Jurkat, Clone E6-1 (cell line): ENCODE measurements around the gene OR7G3. TPM values are rescaled to one million over a fixed set of nuclear protein-coding genes. Genes with fewer than 3 reads are reported as not detected.

Experiments used
- DNase-seq: peaks from one replicate; pipeline ENCODE4 v3.0.0-alpha.2; 2011; ENCODE audit warnings: low read depth, low spot score
- H3K4me3 ChIP-seq: 2 replicates; pipeline ENCODE4 v1.5.1; 2011; ENCODE audit warnings: mild to moderate bottlenecking, low read length, control low read depth, moderate library complexity
- polyA plus RNA-seq: library from polyadenylated mRNA; unstranded; fragments of >200 nt; gene quantifications from one replicate; pipeline ENCODE4 v1.2.1, GENCODE V29; 2012; ENCODE audit warnings: missing spikeins; ENCODE audit not compliant: insufficient read length, insufficient read depth

Gene OR7G3
- not detected for polyA plus RNA-seq

DNA sequence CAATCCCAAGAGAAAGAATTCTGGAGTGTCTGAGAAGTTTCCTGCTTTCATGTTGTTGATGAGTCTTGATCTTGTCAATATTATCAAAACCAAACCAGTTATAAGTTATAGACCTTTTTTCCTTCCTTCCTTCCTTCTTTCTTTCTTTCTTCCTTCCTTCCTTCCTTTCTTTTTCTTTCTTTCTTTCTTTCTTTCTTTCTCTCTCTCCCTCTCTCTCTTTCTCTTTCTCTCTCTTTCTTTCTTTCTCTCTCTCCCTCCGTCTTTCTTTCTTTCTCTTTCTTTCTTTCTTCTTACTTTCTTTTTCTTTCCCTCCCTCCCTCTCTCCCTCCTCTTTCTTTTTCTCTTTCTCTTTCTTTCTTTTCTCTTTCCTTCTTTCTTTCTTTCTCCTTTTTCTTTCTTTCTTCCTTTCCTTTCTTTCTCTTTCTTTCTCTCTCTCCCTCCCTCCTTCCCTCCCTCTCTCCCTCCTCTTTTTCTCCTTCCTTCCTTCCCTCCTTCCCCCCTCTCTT, at the start of gene OR7G3:
OR7G3 (minus strand) TSS at position 51 of the 506 bp plus-strand sequence; CDS start at position 51, 0 bp downstream.
- no peak for DNase-seq
- H3K4me3 ChIP-seq = no peak within 1 kb of the TSS

- H3K4me3 ChIP-seq = no peak overlapping the region
- no peak for DNase-seq
Observed at GRCh38 chr19:9175326-9175725, 48.6 kb upstream of the OR7G3 start.

DNA sequence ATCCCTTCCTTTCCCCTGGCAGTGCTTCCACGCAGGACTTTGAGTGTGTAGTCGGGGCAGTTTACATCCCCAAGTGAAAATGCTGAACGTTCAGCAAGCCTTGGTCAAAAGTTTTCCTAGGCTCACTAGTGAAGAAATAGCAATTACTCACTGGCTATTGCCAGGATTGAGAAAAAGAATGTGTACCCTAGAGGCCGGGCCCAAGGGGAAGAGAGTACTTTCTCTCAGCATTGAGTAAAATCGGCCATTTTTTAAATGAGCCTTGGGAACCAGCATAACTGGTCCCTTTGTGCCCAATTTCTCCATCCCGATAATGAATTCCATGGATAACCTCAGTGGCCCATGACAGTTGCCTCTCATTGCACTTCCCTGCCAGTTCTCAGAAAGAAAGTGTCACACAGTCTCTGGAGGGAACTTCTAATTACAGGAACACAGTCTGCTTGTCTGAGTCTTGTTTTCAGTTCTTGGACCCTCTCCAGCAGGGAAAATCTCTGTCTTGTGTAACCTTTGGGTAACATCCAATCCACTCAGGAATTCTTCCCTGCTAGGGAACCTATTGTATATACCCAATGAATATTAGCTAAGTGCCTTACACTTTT, 44.7 kb upstream of the OR7G3 start:
- H3K4me3 ChIP-seq = no peak overlapping the region
- DNase-seq = no peak

DNA sequence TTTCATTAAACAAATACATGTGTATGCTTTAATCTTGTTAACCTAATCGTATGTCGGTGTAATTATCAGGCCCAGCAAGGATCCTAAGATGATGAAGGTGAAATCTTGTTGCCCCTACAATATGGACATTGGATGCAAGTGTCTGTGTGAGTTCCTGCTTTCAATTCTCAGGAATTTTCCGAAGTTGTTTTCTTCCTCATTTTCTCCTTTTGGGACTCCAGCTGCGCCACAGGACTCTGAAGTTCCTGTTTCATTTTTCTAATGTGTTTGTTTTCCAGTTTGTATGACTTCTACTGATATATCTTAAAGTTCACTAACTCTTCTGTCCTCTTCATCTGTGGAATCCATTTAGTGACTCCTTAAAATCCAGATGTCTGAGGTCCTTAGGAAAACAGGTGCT, 40.1 kb upstream of the OR7G3 start:
- no peak overlapping the region for H3K4me3 ChIP-seq
- DNase-seq = no peak

DNA sequence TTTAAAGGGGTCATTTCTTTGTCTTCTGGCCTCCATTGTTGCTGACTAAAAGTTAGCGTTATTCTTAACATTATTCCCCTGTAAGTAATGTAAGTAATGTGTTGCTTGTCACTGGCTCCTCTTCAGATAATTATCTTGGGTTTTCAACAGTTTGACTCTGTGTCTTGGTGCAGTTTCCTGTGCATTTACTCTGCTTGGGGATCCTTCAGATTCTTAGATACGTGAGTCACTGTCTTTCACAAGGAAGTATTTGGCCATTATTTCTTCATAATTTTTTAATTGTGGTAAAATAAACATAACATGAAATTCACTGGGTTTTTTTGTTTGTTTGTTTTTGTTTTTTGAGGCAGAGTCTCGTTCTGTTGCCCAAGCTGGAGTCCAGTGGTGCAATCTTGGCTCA, 38.5 kb upstream of the OR7G3 start:
- H3K4me3 ChIP-seq = no peak overlapping the region
- no peak for DNase-seq

DNA sequence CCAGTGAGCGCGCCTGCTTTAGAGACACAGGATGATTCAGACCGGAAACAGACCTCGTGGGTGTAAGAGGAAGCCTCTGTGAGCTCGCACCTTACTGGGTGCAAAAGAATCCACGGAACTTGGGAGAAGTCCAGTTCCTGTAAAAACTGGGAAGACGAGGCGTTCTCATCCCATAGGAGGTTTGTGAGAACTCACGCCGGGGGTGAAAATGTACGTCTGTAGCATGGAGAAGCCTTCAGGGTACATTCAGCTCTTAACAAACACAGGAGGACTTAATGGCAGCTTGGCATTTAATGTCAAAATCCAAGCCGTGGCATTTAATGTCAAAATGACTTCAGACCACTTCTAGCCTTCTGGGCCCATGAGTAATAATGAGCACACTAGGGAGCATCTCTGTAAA, 34.7 kb upstream of the OR7G3 start:
- no peak overlapping the region for H3K4me3 ChIP-seq
- no peak for DNase-seq

- no peak for DNase-seq
- no peak overlapping the region for H3K4me3 ChIP-seq
Observed at GRCh38 chr19:9159891-9160290, 33.1 kb upstream of the OR7G3 start.

- no peak for DNase-seq
- no peak overlapping the region for H3K4me3 ChIP-seq
Observed at GRCh38 chr19:9156304-9156703, 29.6 kb upstream of the OR7G3 start.

DNA sequence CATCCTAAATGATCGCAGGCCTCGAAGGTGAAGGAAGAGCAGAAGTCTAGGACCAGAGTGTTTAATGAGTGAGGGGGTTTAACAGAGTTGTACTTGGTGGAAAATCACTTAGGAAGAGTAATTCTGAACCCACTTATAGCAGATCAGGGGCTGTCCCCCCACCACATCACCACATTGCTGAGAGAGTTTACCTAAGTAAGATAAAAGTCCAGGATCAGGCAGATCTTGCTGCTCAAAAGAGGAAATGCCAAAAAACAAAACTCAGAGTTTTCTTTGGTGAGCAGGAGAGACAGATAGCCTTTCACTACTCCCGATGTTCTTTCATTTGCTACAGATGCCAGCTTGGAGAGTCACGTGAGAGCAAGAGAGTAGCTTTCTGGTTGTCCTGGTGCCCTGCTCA, 28.8 kb upstream of the OR7G3 start:
- no peak overlapping the region for H3K4me3 ChIP-seq
- DNase-seq = no peak

DNA sequence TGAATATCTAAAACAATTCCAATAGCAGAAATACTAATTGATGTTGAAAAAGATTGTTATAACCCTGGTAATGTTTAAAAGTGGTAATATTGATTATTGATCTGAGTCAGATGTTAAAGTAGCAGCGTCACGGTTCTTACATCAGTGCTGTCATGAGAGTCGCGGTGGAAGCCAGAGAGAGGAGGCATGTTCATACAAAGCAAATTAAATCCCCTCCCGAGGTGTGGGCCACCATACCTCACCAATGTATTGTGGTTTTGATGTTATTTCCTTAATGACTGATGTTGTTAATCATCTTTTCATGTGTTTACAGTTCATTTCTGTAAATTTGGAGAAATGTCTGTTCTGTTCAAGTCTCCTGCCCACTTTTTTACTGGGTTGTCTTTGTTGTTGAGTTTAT, 24.6 kb upstream of the OR7G3 start:
- DNase-seq = no peak
- no peak overlapping the region for H3K4me3 ChIP-seq

DNA sequence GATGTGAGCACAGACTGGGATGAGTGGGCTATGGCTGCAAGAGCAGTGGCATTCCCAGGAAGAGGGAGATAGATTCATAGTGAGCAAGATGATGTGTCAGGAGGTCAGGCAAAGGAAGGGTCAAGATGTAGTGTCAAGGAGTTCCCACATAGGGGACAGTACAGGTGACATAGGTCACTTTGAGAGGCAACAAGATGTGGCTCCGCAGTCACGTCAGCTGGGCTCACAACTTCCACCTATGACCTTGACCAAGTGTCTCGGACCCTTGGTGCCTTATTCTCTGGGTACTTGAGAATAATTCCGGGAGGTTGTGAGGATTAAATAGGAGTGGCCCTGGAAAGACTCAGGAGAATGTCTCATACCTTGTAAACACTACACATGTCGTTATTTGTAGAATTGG, 23.9 kb upstream of the OR7G3 start:
- H3K4me3 ChIP-seq = no peak overlapping the region
- no peak for DNase-seq

DNA sequence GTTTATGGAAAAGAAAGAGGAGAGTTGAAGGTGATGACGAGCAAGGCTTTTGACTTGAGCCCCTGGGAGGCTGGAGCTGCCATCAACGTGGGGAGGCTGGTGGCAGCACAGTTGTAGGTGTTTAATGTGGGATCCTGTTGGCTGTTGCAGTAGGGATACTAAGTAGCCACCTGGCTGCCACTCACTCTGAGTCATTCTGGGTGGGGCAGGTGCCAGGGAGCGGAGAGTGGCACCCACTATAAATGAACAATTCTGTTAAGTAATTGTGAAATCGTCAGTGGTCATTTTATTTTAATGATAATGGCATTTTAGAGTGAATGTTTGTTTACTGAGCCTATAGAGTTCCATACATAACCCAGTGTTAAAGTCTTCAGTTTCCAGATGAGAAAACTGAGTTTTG, 23.2 kb upstream of the OR7G3 start:
- H3K4me3 ChIP-seq = no peak overlapping the region
- no peak for DNase-seq

- H3K4me3 ChIP-seq = no peak overlapping the region
- DNase-seq = no peak
Observed at GRCh38 chr19:9148697-9149096, 21.9 kb upstream of the OR7G3 start.

- no peak overlapping the region for H3K4me3 ChIP-seq
Observed at GRCh38 chr19:9146882-9147281, 20.1 kb upstream of the OR7G3 start.

GRCh38 chr19:9144920-9145319, 18.2 kb upstream of the OR7G3 start:
- DNase-seq = no peak
- no peak overlapping the region for H3K4me3 ChIP-seq

More at GRCh38 chr19:9146882-9147281, 20.1 kb upstream of the OR7G3 start:
- DNase-seq = no peak

GRCh38 chr19:9140159-9140874, 13.6 kb upstream of the OR7G3 start, which contains the start of gene ZNF317:
ZNF317 (plus strand) TSS chr19:9140397; CDS start chr19:9156017, 15,620 bp downstream.
- peak within 1 kb of the TSS; percentile 99 for H3K4me3 ChIP-seq
- DNase-seq = peak; percentile 85

DNA sequence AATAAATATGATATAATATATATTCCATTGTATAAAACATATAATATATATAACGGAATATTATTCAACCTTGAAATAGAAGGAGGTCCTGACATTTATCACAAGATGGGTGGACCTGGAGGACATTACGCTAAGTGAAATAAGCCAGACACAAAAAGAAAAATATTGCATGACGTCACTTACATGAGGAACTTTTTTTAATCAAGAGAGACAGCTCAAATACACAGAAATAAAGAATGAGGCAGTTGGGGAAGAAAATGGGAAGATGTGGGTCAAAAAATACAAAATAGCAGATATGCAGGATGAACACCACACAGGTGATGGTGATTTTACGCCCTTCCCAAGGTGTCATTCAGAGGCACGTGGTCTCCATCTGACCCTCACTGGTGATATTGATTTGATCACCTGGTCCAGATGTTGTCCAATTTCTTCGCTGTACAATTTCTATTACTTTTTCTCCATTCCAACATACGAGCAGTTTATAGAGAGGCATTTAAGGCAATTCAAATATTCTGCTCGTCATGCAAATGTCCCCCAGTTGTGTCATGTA, 12.9 kb upstream of the OR7G3 start:
- H3K4me3 ChIP-seq = peak overlapping the region; percentile 99
- DNase-seq = no peak

DNA sequence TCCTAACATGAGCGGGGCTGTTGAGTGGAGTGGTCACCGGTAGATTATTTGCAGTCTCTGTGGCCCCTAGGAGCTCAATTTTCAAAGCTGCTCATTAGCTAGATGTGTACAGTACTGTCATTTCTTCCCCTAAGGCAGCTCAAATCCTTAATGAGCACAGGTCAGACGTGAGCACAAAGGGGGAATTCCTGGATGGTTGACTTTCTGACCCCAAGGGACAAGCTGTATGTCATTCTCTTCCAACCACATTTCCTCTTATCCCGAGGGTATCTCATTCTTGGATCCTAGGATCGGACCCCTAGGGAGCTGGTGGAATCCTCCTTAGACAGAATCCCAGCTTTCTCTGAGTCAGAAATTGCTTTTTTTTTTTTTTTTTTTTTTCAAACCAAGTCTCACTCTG, 5.7 kb upstream of the OR7G3 start:
- H3K4me3 ChIP-seq = no peak overlapping the region
- DNase-seq = no peak

- no peak overlapping the region for H3K4me3 ChIP-seq
- peak; percentile 39 for DNase-seq
Observed at GRCh38 chr19:9130965-9131364, 4.2 kb upstream of the OR7G3 start.

- no peak overlapping the region for H3K4me3 ChIP-seq
- no peak for DNase-seq
Observed at GRCh38 chr19:9128171-9128570, 1.4 kb upstream of the OR7G3 start.
